Measurements from ENCODE around the gene BTBD2.
"Not testable (repeated sequence)": the region's sequence is repeated elsewhere in the genome, so short reads cannot be mapped to it uniquely, and the experiment has no call there.

BTBD2 gene

DNA sequence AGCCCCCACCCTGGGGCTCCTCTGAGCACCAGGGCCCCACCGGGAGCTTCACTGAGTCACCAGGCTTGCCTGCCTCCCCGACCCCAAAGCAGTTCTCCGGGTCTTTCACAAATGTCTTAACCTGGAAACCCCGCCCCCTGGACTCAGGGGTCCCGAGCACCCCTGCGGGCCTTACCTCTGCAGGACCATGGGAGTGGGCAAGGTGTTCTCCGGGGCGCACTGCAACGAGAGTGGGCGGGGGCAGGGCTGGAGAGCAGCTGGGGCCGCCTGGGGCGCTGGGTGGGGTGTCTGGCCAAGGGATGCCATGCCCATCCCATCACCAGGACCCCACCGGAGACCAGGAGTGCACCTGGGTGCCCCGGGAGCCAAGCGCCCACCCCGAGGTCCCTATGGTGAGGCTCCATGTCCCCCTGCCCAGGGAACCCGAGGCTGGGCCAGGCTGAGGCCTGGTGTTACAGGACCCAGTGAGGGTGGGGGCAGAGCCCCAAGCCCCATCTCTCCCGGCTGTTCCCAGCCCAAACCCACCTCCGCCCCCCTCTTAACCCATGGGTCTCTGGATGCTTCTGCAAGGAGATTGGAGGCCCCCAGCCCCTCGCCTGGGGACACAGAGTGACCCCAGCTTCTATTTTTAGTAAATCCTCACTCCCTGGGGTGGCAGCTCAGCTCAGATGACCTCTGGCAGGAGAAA lies 24.6 kb upstream of the BTBD2 start:
- DNase-seq (ENCODE audit: low read depth in 2 of 2) = no peak

DNA sequence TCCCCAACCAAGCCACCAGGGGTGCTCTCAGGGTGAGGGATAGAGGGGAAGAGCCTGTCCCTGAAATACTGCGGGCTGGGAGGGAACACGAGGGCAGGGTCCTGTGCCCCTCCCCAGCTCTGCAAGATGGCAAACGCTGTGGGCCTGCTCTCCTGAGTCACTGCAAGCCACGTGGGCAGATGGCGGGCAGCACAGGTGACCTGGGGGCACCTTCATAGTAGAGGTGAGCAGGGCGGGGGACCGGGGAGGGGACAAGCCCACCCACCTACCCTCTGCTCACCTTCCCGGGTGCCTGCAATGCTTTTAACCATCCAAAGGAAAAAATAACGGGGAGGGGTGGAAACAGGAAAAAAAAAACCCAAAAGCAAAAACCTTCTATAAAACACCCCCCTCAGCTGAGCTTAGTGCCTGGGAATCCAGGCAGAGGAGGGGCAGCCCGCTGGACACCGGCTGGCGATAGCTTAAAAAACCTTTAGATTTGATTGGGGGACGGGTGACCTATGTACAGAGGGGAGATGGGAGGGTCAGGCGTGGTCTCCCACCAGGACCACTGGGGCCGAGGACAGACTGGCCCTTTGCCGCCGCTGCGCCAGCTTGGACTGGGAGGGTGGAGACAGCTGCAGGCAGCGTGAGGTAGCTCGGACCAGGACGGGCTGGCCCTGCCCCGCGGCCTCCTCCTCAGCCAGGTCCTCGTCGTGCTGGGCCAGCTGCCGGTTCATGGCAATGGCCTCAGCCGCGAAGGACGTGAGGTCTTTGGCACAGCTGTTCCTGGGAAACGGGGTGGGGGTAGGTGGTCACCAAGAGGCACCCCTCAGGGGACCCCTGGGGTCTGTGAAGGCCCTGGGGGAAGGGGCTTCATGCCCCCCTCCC lies 23.8 kb upstream of the BTBD2 start:
- DNase-seq (ENCODE audit: low read depth in 2 of 2) = no peak

DNA sequence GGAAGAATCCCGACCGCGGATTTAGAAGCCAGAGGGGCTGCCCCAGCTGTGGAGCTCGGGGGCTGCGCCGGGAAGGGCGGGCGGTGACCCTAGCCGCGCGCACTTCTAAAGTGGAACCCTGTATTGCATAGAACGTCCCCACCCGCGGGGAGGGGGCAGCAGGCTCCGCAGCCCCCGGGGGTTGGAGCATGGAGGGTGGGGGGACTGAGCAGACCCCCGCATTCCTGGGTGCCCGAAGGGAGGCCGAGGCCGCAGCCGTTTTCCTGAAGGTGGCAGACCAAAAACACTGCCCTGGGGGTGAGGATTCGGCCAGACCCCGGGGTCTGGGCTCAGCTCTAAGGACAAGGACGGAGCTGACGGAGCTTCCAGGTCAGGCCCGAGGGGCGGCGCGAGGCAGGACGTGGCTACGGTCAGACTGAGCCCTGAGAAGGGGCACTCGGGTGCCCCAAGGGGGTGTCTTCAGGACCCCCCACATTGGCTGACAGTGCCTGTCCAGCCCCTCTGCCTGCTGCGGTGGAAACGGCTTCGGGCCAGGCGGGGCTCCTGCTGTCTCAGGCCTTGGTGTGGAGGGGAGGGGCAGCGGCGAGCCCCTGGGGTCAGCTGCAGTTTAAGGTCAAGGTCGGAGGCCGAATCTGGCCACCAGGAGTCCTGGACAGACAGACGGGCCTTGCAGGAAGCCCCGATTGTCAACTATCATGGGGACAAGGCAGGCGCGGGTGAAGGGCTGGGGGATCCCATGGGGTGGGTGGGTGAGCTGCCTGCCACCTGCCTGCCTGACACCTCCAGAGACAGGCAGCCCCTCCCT lies 23.0 kb upstream of the BTBD2 start:
- no peak for DNase-seq (ENCODE audit: low read depth in 2 of 2)

DNA sequence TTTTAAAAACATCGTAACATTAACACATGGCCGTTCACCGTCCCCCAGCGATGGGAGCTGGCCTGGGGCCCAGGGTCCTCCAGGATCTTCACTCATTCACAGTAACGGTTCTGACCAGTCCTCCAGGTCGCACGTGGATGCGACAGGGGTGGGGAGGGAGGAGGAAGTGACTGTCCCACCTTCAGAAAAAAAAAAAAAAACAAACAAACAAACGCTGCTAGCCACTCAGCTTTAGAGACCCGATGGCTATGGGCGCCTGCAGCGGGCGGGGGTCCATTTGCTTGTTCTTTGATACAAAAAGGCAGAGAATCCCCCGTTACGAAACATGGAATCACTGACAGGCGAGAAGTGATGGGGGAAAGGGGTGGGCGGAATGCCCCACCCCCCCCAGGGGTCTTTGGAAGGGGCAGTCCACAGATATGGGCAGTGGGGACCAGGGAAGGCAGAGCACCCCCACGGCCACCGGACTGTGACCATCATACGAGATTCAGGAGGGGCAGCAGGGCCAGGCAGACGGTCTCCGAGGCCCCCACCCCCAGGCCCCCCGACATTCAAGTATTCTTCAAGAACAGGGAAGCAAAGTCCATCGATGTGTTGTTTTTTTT lies 22.2 kb upstream of the BTBD2 start:
- no peak for DNase-seq (ENCODE audit: low read depth in 2 of 2)

DNA sequence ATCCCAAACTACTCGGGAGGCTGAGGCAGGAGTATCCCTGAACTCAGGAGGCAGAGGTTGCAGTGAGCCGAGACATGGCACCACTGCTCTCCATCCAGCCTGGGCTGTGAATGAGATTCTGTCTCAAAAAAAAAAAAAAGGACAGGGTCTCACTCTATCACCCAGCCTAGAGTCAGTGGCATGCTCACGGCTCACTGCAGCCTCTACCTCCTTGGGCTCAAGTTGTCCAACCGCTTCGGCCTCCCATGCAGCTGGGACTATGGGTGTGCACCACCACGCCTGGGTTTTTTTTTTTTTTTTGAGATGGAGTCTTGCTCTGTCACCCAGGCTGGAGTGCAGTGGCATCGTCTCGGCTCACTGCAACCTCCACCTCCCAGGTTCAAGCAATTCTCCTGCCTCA lies 20.9 kb upstream of the BTBD2 start:
- no peak for DNase-seq (ENCODE audit: low read depth in 2 of 2)

DNA sequence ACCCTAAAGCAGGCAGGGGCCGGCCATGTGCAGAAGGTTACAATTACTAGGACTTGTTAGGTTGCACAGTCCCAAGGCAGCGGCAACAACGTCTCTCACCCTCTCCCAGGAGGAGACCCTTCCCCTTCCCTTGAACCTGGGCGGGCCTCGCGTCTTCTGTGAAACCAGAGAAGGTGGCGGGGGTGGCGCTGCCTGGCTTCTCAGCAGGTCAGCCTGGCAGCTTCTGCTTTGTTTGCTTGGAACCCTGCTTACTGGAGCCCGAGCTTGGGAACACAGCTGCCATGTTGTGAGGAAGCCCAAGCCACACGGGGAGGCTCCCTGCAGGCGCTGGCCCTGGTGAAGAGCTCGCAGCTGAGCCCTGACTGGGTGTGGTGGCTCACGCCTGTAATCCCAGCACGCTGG lies 20.1 kb upstream of the BTBD2 start:
- DNase-seq (ENCODE audit: low read depth in 2 of 2) = no peak

DNA sequence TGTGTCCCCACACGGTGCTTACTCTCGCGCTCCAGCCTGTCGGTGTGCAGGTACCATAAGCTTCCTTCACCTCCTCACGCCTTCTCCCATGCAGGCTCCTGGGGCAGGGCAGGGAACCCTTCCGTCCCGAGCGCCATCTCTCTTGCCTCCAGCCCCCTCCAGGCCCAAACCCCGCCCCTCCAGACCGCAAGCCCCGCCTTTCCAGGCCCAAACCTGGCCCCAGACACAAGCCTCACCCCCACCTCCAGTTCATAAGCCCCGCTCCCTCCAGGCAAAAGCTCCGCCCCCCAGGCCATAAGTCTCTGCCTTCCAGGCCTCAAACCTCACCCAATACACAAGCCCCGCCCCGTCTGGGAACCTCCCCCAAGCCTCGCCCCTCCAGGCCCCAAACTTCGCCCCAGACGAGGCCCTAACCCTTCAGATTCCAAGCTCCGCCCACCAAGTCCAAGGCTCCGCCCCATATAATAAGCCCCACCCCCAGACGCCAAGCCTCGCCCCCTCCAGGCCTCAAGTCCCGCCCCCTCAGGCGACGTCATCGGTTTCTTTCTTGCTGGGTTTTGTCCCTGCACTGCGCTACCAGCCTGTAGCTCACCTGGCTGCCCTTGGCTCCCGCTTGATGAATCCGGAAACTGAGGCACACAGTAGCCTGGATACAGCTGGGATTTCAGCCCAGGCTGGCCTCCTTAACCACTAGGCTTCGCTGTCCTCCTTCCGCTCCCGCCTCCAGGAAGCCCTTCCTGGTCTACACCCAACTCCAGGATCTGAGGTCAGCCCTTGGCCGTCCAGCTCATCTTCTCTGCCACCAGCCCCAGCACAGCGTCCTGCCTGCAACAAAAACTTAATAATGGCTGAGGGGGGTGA lies 19.4 kb upstream of the BTBD2 start:
- peak in 1 of 2 donors; percentile 44 for DNase-seq (ENCODE audit: low read depth in 2 of 2)

DNA sequence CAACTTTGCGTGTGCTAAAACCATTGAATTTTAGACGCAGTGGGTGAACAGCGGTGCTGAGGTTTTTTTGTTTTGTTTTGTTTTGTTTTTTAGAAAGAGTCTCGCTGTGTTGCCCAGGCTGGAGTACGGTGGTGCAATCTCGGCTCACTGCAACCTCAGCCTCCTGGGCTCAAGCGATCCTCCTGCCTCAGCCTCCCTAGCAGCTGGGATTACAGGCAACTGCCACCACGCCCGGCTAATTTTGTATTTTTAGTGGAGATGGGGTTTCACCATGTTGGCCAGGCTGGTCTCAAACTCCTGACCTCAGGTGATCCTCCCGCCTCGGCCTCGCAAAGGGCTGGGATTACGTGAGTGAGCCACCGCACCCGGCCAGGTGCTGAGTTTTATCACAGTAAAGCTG lies 18.7 kb upstream of the BTBD2 start:
- not testable (repeated sequence) for DNase-seq (ENCODE audit: low read depth in 2 of 2)

DNA sequence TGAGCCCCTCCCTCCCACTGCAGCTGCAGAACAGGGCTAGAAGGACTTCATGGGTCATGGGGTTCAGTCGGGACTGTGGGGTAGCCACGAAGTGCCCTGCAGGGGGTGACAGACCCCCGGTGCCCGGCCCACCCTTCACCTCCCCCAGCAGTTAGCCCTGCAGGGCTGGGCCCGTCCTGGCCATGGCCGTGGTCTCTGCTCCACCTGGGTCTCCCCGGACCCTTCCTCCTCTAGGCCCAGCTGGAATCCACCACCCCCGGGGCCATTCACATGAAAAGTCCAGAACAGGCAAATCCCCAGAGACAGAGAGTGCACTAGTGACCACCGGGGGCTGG lies 18.3 kb upstream of the BTBD2 start:
- DNase-seq (ENCODE audit: low read depth in 2 of 2) = no peak

DNA sequence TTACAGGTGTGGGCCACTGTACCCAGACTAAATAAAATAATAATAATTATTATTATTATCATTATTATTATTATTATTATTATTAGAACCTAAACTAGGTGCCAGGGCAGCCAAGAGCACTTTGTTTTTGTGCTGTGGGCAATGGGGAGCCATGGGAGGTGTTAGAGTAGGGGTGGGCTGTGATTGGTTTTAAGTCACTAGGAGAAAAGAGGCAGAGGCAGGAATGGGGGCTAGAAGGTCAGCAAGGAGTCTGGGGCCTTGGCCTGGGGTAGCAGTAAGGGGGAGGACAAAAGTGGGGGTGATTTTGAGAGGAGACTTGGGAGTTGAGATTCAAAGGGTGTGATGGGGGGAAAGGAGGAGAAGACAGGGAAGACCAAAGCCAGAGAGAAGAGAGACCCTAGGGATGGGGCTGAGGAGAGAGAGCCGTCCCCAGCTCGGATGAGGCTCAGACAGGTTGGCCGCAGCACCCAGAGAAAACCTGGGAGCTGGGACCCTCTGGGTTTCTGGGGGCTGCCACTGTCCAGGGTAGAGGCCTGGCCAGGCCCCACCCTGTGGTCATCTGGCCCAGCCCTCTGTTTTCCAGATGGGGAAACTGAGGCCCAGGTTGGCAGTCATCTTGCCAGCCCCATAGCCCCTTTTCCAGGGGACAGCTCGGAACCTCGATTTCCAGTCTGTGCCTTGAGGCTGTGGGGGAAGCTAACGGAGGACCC lies 17.8 kb upstream of the BTBD2 start:
- no peak for DNase-seq (ENCODE audit: low read depth in 2 of 2)

DNA sequence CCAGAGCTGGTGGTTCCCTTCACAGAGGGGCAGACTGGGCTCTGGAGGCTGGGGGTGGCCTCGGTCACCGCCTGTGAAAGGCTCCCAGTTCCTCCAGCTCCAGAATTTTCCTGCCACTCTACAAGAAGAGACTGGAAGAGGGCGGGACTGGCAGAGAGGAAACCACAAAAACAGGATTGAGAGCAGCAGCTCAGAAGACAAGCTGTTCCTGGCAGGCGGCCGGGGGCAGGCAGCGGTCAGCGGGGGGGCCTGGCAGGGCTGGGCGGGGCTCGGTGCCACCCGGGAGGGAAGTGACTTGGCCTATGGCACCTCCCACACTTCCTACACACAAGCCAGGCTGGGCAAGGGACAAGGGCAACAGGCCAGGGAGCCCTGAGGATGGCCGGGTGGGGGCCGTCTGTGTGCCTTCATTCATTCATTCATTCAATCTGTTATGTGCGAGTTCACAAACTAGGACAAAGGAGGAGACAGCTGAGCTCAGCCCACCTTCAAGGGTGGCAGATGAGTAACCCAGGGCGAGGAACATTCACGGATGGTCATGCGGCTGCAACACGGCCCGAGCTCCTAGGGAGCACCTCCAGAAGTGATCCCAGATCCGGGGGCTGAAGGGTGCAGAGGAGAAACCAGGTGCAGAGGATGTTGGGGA lies 16.9 kb upstream of the BTBD2 start:
- no peak for DNase-seq (ENCODE audit: low read depth in 2 of 2)

DNA sequence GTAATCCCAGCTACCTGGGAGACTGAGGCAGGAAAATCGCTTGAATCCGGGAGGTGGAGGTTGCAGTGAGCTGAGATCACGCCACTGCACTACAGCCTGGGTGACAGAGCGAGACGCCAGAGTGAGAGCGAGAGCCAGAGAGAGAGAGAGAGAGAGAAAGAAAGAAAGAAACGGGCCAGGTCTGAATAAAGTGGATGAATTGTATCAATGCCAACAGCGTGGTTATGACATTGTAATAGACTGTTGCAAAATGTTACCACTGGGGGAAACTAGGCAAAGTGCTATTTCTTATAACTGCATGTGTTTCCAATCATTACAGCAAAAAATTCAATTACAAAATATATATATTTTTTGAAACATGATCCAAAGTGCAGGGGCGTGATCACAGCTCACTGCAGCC lies 11.8 kb upstream of the BTBD2 start:
- DNase-seq (ENCODE audit: low read depth in 2 of 2) = no peak

DNA sequence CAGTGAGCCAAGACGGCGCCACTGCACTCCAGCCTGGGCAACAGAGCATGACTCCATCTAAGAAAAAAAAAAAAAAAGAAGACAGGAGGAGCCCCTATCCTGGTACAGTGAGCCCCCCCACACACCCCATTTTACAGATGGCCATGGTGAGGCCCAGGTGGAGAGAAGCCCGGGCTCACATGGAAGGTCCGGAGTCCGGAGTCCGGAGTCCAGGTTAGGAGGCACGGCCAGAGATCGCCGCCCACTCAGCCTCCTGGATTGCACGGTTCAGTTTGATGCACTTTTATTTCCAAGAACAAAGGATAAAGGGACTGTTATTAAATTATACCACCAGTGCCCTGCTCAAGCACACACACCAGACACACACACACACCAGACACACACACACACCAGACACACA lies 11.3 kb upstream of the BTBD2 start:
- no peak for DNase-seq (ENCODE audit: low read depth in 2 of 2)

DNA sequence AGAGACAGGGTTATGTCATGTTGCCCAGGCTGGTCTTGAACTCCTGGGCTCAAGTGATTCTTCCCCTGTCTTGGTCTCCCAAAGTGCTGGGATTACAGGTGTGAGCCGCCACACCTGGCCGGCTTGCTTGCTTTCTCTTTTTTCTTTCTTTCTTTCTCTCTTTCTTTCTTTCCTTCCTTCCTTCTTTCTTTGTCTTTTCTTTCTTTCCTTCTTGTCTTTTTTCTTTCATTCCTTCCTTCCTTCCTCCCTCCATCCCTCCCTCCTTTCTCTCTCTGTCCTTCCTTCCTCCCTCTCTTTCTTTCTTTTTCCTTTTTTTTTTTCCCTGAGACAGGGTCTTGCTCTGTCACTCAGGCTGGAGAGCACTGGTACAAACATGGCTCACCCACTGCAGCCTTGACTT lies 6.8 kb upstream of the BTBD2 start:
- no peak for DNase-seq (ENCODE audit: low read depth in 2 of 2)

DNA sequence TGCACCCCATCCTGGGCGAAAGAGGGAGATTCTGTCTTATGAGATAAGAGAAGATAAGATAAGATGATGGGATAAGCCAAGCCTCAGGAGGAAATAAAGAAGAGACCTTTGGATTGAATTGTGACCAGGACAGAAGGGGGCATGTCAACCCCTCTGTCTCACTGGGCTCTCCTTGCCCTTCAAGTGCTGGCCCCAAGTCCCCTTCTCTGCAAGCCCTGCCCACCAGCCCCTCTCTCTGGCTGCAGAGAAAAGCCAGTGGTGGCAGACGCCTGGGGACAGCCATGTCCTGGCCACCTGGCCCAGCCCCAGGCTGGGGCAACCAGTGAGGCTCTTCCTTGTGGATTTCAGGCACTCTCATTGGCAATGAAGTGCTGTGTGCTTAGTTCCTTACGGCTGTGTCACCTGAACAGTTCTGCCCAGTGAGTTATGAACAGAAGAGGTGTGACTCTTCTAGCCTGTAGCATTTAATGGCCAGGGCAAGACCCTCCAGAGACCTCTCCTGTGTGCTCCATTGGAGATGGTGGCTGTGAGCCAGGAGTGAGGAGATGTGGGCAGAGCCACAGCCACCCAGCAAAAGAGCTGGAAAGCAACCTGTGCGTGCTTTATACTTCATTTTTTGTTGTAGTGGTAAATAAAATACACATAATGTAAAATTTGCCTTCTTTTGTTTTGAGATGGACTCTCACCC lies 6.1 kb upstream of the BTBD2 start:
- no peak for DNase-seq (ENCODE audit: low read depth in 2 of 2)

DNA sequence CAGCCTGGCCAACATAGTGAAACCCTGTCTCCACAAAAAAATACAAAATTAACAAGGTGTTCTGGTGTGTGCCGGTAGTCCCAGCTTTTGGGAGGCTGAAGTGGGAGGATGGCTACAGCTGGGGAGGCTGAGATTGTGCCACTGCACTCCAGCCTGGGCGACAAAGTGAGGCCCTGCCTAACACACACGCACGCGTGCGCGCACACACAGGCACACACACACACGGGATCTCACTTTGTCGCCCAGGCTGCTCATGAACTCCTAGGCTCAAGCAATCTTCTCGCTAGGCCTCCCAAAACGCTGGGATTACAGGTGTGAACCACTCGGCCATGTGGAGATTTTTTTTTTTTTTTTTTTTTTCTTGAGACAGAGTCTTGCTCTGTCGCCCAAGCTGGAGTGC lies 3.2 kb upstream of the BTBD2 start:
- no peak for DNase-seq (ENCODE audit: low read depth in 2 of 2)

DNA sequence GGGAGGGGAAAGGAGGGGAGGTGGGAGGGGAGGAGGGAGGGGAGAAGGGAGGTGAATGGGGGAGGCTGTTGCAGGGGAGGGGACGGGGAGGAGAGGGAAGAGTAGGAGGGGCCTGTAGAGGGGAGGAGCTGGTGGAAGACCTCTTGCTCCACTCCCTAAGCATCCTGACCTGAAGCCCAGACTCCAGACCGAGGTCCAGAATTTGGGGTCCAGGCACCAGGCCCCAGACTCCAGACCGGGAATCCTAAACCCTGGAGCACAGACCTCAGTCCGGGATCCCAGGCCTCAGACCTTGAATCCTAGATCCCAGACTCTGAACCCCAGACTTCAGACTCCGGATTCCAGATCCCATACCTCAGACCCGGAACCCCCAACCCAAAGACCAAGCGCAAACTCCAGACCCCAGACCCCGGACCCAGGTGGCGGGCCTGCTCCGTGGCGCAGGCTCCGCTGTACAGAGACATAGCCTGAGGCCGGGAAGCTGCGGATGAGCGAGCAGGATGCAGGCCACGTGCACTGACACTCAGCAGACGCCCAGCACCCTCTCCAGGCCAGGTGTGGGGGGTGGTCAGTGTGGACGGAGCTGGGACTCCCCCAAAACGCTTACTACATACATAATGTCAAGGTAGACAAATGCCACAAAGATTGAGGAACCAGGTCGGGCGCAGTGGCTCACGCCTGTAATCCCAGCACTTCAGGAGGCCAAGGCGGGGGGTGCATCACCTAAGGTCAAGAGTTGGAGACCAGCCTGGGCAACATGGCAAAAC lies 710 bp upstream of the BTBD2 start:
- no peak for DNase-seq (ENCODE audit: low read depth in 2 of 2)

DNA sequence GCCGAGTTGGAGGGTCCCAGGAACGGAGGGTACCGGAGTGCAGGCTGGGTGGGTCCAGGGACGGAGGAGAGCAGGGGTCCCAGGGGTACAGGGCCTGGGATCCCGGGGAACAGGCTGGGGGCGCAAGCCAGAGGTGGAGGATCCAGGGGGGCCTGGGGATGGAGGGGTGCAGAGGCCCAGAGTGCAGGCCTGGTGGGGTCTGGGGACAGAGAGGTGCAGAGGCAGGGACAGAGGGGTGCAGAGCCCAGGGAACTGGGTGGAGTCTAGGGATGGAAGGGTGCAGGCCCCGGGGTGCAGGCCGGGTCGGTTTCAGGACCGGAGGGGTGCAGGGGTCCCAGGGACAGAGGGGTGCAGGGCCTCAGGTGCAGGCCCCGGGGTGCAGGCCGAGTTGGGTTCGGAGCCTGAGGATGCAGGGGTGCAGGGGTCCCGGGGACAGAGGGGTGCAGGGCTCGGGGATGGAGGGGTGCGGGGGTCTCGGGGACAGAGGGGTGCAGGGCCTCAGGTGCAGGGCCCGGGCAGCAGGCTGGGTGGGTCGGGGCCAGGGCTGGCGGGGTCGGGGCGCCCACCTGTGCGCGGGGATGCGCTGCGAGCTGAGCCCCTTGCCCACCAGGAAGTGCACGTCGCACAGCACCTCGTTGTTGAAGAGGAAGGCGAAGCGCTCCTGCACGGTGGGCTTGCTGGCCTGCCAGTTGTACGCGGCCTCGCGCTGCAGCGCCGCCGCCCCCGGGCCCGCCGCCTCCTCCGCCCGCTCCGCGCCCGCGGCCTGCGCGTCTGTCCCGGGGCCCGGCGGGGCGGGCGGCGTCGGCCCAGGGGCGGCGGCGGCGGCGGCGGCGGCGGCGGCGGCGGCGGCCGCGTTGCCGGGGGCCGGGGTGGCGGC lies 545 bp downstream of the BTBD2 start:
- no peak for DNase-seq (ENCODE audit: low read depth in 2 of 2)
